GM19238 (cell line): ENCODE data around the gene TRIM65.
"Not testable (repeated sequence)": the region's sequence is repeated elsewhere in the genome, so short reads cannot be mapped to it uniquely, and the experiment has no call there.

Experiments used
- DNase-seq: peaks from one replicate; pipeline ENCODE4 v3.0.0; 2011; ENCODE audit warnings: low spot score; ENCODE audit not compliant: insufficient read length

Gene TRIM65

DNA sequence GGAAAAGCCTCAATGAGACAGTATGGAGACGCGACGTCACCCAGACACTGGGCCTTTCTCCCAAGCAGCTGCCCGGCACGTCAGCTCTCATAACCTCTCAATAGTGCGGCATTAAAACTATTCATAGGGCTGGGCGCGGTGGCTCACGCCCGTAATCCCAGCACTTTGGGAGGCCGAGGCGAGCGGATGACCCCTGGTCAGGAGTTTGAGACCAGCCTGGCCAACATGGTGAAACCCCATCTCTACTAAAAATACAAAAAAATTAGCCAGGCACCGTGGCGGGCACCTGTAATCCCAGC is 45.1 kb downstream of the TRIM65 start:
- not testable (repeated sequence) for DNase-seq

DNA sequence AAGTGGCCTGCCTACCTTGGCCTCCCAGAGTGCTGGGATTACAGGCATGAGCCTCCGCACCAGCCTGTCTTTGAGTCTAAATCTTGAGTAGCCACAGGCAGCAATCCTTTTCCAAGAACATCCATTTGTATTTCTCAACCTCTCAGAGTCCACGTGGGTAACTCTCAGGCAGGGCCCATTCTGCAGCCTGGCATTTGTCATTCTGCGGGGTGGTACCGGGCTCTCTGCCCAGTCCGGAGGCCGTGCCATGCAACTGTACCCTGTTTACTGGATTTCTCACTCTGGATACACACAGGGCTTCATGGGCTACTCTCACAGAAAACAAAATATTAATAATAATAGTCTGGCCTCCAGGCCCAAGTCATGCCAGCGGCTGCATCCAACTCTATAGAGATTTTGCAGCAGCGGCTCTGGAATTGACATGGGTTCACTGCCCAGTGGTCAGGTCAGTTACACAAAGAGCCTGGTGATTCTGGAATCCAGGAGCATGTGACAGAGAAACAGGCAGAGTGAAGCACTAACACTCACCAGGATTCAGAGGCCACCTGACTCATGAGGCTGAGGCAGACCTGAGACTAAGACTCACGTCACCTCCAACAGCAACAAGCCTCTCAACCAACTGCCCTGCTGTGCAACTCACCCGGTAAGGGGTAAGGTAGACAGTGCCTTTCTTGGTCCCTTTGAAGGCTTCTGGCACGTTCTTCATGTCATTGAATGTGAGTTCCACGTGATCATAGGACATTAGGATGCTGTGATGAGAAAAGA is 45.6 kb downstream of the TRIM65 start:
- no peak for DNase-seq

DNA sequence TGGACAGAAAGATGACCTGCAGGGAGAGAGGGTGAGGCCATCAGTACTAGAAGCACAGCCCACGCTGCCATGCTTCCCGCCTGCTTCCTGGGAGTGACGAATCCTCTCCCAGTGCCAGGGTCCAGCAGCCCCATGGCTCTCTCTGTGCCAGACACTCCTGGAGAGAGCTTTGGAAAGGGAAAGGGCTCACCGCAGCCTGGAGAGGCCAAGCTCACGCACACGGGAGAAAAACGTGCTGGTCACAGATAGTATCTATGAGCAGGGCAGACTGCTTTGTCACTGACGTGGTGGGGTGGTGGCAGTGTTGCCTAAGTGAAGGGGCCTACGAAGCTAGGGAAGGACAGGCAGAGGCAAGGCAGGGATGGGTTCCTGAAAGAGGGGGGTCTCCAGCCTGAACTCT is 47.0 kb downstream of the TRIM65 start:
- no peak for DNase-seq

DNA sequence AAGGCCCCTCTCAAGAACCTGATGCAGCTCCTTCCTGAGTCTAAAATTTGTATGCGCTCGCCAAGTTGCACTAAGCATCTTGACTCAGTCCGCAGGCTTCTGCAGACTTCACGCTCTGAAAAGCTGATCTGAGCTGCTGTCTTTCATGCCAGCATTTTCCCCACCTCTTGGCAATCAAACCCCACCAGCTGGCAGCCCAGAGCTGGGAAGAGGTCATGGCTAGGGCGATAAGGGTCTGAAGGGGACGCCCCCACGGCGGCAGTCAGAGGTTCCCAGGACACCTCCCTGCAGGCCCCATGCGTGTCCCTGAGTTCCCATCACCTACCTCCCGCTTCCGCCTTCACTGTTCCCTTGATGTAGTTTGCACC is 47.5 kb downstream of the TRIM65 start:
- DNase-seq, result no peak

DNA sequence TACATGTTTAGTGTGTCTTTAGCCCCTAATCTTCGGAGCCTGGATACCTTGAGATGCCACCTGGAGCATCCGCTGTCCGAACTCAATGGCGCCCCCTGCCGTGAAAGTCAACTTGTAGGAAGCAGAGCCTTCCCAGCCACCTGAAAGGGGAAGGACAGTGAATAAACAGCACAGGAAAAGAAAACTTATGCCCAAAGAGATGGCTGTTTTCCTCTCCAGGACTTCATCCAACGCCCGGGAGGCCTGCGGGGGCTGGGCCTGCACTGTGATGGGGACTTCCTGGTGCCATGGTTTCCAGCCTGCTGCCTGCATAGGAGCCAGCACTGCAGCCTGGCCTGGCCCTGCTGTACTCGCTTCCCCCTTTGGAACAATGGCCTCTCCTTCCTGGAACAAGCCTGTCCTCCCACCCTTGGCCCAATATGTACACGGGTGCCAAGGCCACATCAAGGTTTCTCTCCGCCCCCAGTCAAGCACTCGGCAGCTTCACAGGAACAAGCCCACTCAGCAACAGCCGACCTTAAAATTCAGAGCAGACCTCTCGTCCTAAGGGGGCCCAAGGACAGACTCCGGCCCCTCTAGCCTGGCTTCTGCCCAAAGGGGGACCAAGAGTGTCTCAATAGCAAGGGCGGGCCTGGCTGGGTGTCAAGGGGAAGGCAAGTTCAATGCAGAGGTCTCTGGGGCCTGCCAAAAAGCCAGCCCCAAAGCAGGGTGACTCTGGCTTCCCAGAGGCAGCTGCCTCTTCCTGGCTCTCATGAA is 48.0 kb downstream of the TRIM65 start:
- no peak for DNase-seq

DNA sequence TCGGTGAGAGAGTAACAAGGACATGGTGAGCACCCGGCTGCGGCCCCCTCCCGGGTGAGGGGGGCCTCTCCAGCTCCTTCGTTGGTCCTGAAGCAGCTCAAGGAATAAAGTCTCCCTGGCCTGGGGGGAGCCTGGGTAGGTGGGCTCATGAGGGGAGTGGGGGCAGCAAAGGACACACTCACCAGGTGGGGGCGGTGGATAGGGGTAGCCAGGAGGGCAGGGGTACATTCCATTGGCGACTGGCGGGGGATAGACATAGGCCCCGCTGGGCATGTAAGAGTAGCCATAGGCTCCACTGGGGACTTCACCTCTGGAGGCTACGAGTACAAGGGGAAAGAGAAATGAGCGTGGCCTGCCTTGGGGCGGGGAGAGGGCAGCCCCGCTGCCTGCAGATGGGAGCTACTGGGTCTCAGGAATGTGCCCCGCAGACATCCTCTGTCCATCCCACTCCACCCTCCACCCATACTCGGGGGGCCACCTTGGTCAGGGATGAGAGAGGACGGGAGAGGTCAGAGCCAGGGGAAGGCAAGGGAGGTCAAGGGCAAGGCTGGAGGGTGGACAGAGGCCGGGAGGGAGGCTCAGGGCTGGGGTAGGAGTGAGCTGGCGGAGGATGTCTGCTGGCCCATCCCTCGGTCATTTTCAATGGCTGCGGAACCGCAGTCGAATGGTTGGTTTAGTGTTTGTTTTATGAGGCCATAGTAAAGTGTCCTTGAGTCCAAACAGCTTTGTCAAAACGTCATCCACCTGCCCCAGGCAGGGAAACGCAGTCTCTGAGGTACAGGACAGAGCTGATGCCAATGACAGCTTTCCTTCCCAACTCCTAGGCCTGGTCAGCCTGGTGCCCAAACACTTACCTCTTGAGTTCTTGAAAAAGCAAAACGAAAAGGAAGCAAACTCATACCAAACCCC is 48.9 kb downstream of the TRIM65 start:
- no peak for DNase-seq

DNA sequence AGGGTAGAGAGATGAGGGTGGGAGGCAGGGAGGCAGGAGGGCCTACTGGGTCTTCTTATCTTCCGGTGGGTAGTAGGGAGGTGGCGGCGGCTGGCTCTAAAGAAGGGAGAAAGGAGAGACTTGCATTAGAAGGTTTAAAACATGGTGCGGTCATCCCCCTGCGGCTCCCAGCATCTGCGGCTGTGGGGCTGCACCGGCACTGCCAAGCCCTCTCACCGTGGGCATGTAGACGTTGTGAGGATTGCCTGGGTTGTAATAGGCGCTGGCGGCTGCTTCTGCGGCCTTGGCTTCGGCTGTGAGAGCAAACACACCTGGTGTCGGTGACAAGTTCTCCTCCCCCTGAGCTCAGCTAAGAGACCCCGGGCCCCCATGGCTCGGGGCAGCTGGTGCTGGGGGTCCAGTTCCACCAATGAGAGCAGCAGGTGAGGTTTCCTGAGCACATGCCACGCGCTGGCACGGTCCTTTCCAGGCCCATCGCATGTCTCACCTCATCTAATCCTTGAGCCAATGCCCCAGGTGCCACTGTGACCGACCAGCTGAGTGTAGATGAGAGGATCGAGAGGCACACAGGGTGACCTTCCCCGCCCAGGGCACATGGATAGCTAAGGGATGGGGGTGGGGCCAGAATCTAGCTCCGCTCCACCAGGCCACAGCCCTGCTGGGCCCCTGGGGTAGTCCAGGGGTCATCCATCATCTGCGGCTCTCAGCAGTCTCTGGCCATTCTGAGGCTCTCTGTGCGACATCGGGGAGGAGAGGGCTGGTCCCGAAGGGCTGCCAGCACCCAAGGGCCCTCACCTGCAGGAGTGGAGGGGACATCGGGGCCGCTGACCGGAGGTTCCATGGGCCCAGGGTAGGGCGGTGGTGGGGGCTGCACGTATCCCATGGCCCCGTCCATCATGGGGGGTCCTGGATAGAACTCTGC is 49.8 kb downstream of the TRIM65 start:
- DNase-seq, result no peak

DNA sequence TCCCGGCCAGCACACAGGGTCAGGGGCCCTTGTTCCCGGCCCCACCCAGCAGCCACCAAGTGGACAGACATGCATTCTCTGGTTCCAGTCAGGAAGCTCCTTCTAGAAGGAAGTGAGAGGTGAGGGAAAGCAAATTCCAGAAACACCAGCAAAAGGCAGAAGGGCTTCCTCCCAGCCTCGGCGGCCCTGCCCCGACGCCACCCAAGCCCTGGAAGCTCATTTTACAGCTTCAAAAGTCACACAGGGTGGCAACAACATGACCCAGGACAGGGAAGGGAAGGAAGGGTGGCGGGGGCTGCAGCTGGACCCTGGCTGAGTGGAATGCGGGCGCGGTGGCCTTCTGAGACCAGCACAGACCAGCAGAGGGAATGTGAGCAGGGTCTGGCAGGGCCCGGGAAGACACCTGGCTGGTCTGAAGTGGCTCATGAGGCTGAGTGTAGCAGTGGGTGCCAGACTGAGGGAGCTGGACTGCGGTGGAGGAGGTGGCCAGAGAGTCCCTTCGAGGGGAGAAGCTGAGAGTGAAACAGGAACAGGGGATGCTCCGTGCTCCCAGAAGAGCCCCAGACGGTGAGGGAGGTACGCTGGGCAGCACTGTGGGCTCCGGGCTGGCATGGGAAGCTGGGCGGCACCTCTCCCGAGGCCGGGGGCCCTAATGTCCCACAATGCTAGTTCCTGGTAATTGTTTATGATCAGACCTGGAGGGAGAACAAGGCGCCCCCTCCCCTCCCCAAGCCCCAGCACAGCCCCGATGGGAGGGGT is 50.6 kb downstream of the TRIM65 start:
- DNase-seq, result no peak

DNA sequence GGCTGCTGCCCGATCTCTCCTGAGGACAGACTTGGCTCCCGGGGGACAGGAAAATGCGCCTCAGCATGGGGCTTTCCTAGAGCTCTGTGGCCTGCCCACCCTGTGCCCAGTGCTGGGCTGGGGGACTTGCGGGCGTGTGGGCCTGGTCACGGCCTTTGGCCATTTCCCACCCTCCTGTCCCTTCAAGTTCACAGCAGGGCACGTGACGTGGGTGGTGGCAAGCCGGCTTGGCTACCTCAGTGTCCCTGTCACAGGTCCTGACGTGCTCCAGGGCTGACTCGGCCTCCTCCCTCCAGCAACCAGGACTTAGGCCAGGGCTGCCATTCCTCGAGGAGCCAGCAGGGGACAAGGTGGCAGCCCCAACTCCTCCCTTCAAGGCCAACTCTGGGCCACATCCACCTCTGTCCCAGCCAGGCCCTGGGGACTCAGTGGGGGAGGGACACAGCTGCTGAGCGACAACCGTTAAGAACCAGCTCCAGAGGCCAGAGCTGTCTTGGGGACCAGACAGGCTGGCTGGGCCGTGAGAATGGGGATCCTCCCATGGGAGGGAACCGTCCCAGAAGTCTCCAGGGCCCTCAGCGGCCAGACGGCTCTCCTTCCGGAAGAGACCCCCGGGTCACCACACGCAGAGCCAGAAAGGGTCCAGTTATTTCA is 51.6 kb downstream of the TRIM65 start:
- peak; percentile 94 for DNase-seq

DNA sequence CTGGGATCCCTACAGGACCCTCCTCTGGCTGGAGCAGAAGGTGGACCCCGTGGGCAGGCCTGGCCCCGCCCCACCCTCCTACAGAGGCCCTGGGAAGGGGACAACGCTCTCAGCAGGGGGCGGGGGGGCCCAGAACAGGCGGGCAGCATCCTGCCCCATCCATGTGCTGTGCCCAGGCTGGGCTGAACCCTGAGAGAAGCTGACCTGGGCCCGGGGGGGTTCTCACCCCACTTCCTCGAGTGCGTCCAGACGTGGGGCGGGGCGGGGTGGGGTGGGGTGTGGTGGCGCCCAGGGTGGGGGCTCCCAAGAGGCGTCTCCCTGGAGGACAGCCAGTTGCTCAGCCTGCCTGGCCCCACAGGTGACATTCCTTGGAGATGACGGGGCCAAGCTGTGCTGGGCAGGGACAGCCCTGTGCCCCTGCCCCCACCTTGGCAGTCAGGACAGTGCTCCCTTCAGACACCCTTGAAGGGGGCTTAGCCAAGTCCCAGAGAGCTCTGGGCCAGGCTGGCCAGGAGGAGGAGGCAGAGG is 52.2 kb downstream of the TRIM65 start:
- DNase-seq, result no peak

DNA sequence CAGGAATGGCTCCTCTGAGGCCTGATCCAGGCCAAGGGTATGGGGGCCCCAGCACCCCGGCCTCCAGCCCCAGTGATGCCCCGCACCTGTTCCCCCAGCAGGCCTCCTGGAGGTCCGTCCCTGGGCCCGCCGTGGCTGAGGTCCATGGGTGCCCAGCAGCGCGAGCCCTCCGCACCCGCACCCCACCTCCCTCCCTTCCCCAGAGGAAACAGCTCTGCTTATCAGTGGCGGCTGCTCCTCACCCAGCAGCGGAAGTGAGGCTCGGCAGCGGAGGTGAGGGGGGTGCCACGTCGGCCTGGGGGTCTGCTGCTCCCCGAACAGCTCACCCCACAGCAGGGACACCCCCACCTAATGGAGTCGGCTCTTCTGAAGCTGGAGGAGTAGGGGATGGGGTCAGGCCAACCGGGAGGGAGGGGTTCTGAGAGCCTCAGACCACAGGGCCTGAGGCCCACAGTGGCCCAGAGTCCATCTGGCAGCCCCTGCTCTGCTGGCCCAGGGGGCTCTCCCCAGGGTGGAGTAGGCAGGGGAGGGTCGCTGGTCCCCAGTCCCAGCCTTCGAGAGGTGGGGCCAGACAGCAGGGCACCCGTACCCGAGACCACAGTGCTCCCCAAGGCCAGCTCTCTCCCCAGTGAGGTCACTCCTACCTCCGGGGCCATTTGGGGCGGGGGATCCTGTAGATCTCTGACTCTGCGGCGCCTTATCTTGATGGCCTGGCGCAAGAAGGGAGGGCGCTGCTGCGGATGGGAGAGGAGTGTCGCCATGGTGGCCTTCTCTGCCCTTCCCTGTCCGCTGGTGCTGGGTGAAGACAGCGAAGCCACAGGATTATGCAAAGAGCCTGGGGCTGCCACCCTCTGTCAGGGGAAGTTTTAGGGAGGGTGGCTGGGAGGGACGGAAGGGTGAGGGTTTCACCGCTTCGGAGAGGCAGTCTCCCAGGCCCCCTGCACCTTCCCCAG is 52.9 kb downstream of the TRIM65 start, which contains the start of gene UNC13D:
Gene UNC13D, minus strand, starts transcription at position 828 of the 953 bp plus-strand sequence. Its CDS starts 67 bp downstream, at position 761.
- peak; percentile 76 for DNase-seq

DNA sequence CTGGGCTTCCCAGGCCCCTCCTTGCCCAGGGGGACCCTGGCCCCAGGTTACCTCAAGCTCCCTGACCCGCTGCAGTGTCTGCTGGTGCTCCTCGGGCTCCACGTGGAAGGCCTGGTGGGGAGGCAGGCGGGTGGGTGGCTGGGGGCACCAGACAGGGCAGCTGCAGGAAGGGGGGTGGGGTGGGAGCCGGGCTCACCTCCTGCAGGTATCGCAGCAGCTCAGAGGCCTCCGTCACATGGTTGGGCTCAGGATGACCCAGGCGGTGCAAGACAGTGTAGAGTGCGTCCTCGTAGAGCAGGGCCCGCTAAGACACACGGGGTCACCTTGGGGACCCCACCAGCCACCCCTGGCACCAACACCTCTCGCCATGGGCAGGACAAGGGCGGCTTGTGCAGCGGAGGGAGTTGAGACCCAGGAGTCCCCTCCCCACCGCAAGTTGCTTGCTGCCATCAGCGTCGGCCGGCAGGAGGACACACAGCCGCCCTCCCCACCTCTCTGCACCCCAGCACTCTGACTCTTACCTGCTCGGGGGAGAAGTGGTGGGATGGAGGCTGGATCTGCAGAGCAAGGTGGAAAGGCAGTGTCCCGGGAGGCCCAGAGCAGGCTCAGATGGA is 53.7 kb downstream of the TRIM65 start:
- no peak for DNase-seq

DNA sequence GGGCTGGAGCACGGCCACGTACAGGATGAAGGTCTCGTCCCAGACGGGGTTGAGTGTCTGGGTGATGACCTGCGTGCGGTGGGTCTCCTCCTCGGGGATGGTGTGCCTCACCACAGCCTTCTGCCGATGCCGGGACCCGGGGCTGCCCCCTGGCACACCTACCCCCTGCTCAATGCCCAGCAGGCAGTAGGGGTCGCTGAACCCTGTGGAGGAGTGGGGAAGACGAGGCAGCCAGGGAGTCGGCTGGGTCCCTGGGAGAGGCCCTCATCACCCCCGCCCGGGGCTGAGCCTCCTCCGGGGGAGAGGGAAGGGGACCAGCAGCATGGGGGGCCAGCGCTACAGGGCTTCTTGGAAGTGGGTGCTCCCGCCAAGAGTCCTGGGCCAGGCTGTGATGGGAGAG is 54.3 kb downstream of the TRIM65 start:
- DNase-seq, result no peak

DNA sequence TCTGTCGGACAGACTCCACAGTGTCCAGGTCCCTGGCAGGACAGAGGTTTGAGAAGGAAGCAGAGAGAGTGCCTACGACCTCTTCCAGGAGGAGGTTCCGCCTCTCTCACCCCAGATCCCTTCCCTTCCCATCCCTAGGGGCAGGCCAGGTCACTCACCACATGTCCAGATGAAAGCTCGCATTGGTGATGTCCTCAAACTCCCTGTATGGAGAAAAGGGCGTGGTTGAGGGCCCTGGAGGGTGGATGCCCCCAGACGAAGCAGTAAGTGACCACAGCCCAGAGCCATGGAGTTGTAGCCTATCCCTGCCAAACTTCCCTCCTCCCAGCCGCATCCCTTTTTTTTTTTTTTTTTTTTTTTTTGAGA is 56.0 kb downstream of the TRIM65 start:
- no peak for DNase-seq

DNA sequence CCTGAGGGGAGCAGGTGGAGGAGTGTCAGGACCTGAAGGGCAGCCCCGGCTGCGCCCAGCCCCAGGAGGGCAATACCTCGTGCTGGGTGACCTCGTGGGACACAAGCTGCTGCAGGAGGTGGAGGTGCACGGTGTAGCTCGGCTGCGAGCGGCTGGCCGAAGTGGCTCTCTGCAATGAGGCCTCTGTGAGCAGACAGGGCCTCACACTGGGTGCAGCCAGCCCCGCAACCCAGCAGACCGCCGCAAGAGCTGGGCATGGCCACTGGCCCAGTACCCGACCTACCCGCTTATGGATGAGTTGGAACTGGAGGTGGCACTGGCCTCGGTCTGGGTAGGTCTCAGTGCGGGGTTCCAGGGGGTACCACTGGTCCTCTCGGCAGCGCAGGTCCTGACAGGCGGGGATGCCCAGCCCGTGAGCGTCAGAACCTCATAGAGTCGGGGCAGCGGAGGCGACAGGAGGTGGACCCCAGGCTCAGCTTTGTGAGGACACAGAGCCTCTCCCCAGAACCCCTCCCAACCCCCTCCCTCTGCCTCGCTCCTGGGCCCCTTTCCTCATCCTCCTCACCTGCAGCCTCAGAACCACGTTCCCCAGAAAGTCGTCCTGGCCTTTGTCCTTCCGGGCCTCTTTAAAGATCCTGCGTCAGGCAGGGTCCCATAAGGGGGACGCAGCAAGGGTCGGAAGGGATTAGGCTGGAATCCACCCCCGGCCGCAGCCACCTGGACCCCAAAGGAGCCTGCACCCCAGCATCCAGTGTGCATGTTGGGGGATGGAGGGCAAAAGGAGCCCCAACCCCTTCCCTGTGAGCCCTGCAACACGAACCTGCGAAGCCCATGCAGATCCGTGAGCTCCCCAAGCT is 56.6 kb downstream of the TRIM65 start:
- no peak for DNase-seq
